ENCODE results near the gene PSD.
"Not testable (repeated sequence)": the region's sequence is repeated elsewhere in the genome, so short reads cannot be mapped to it uniquely, and the experiment has no call there.

GRCh38 chr10:102454662-102455487 lies 36.3 kb upstream of the PSD start:
- TF ChIP-seq, protein P1, sequence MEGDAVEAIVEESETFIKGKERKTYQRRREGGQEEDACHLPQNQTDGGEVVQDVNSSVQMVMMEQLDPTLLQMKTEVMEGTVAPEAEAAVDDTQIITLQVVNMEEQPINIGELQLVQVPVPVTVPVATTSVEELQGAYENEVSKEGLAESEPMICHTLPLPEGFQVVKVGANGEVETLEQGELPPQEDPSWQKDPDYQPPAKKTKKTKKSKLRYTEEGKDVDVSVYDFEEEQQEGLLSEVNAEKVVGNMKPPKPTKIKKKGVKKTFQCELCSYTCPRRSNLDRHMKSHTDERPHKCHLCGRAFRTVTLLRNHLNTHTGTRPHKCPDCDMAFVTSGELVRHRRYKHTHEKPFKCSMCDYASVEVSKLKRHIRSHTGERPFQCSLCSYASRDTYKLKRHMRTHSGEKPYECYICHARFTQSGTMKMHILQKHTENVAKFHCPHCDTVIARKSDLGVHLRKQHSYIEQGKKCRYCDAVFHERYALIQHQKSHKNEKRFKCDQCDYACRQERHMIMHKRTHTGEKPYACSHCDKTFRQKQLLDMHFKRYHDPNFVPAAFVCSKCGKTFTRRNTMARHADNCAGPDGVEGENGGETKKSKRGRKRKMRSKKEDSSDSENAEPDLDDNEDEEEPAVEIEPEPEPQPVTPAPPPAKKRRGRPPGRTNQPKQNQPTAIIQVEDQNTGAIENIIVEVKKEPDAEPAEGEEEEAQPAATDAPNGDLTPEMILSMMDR (conservative IDR thresholded peaks at IDR 0.05; ENCODE audit: low read length), result not testable (repeated sequence)
- TF ChIP-seq EZH2phosphoT487 (IDR thresholded peaks at IDR 0.05; ENCODE audit: borderline replicate concordance, low read depth, low read length), result not testable (repeated sequence)

All from OCI-LY7 (cell line).